NCI-H345 (cell line): ENCODE results near the gene SLC13A2.

Source experiments
- DNase-seq: peaks from one replicate; lab custom pipeline; 2025; lab: John Stamatoyannopoulos, UW

SLC13A2 gene

GRCh38 chr17:28471531-28472342 lies 1.7 kb upstream of the SLC13A2 start:
- no peak for DNase-seq

GRCh38 chr17:28472871-28473497 lies 460 bp upstream of the SLC13A2 start:
- no peak for DNase-seq

- no peak for DNase-seq
Observed at GRCh38 chr17:28474111-28474531, 677 bp downstream of the SLC13A2 start.

GRCh38 chr17:28475151-28475900 lies 1.9 kb downstream of the SLC13A2 start:
- no peak for DNase-seq

- DNase-seq = no peak
Observed at GRCh38 chr17:28476076-28476865, 2.8 kb downstream of the SLC13A2 start.

- DNase-seq = no peak
Observed at GRCh38 chr17:28477928-28478327, 4.5 kb downstream of the SLC13A2 start.

GRCh38 chr17:28478712-28479615 lies 5.5 kb downstream of the SLC13A2 start:
- DNase-seq = no peak

GRCh38 chr17:28480278-28480677 lies 6.8 kb downstream of the SLC13A2 start:
- DNase-seq = no peak

GRCh38 chr17:28480799-28481571 lies 7.5 kb downstream of the SLC13A2 start:
- DNase-seq = peak; percentile 78

GRCh38 chr17:28482551-28483199 lies 9.2 kb downstream of the SLC13A2 start:
- DNase-seq = peak; percentile 10

- DNase-seq = no peak
Observed at GRCh38 chr17:28484296-28484695, 10.9 kb downstream of the SLC13A2 start.

- DNase-seq = no peak
Observed at GRCh38 chr17:28485049-28485448, 11.6 kb downstream of the SLC13A2 start.

GRCh38 chr17:28487881-28488532 lies 14.6 kb downstream of the SLC13A2 start:
- DNase-seq = no peak

GRCh38 chr17:28488533-28489276 lies 15.3 kb downstream of the SLC13A2 start:
- DNase-seq = no peak

- DNase-seq = no peak
Observed at GRCh38 chr17:28491286-28491685, 17.8 kb downstream of the SLC13A2 start.

- DNase-seq = no peak
Observed at GRCh38 chr17:28491860-28492259, 18.4 kb downstream of the SLC13A2 start.

GRCh38 chr17:28492352-28493310 lies 19.2 kb downstream of the SLC13A2 start:
- no peak for DNase-seq
